Upper lobe of left lung (tissue), 6 donors: Measurements from ENCODE around the gene NECAP2. TPM values are rescaled to one million over a fixed set of nuclear protein-coding genes. Genes with fewer than 3 reads are reported as not detected.
"Not testable (repeated sequence)": the region's sequence is repeated elsewhere in the genome, so short reads cannot be mapped to it uniquely, and the experiment has no call there.

Source experiments
- ATAC-seq, 2 donors: fragments of 200-7000 bp; cut with Tn5 transposase; one replicate each; pipeline ENCODE4 v1.9.1; 2022; ENCODE audit warnings: mild to moderate bottlenecking in 2 of 2, moderate library complexity in 2 of 2; ENCODE audit not compliant: low FRiP score in 2 of 2
- DNase-seq, 2 donors: peaks; one replicate each; pipeline ENCODE4 v3.0.0-alpha.2; 2019 to 2020
- H3K27ac ChIP-seq, 4 donors: fragments of 200-600 bp; sonication (generic); one replicate each; pipeline ENCODE4 v1.5.1; 2016 to 2019
- H3K27me3 ChIP-seq, 4 donors: fragments of 200-600 bp; sonication (generic); one replicate each; pipeline ENCODE4 v1.5.1; 2017 to 2019
- H3K36me3 ChIP-seq, 4 donors: fragments of 200-600 bp; sonication (generic); one replicate each; pipeline ENCODE4 v1.5.1; 2016 to 2019
- H3K4me1 ChIP-seq, 4 donors: fragments of 200-600 bp; sonication (generic); one replicate each; pipeline ENCODE4 v1.5.1; 2018 to 2019
- H3K4me3 ChIP-seq, 4 donors: fragments of 200-600 bp; sonication (generic); one replicate each; pipeline ENCODE4 v1.5.1; 2017 to 2019; ENCODE audit warnings: mild to moderate bottlenecking in 2 of 4, moderate library complexity in 1 of 4
- H3K9me3 ChIP-seq, 4 donors: fragments of 200-600 bp; sonication (generic); one replicate each; pipeline ENCODE4 v1.5.1; 2018 to 2019
- CTCF ChIP-seq, 6 experiments: fragments of 450-650 bp in 4 of 6; fragments of 200-600 bp in 2 of 6; sonication (generic) in 2 of 6; IDR thresholded peaks; one replicate each; pipeline ENCODE4 v1.5.1; 2016 to 2019; ENCODE audit warnings: antibody characterized with exemption in 6 of 6
- EP300 ChIP-seq, 4 donors: sonication (generic); formaldehyde crosslinking; IDR thresholded peaks; one replicate each; pipeline ENCODE4 v1.5.1; 2017; ENCODE audit warnings: antibody characterized with exemption in 4 of 4, control low read depth in 2 of 4
- POLR2A ChIP-seq, 4 donors: fragments of 450-650 bp; IDR thresholded peaks; one replicate each; pipeline ENCODE4 v1.5.1; 2016 to 2017; ENCODE audit warnings: antibody characterized with exemption in 4 of 4, mild to moderate bottlenecking in 2 of 4
- POLR2AphosphoS5 ChIP-seq, 2 donors: sonication (generic); formaldehyde crosslinking; IDR thresholded peaks; one replicate each; pipeline ENCODE4 v1.5.1; 2017; ENCODE audit warnings: antibody characterized with exemption in 2 of 2
- WGBS, 2 donors: methylation state at CpG; one replicate each; pipeline ENCODE4 v1.1.5; 2017 to 2018; 5-methylcytosine and 5-hydroxymethylcytosine counted together
- total RNA-seq, 6 donors: library from RNA; depleted of rRNA in 4 of 6; stranded (reverse); fragments of >200 nt in 4 of 6; gene quantifications; one replicate each; pipeline versions ENCODE4 v1.1.0 to v1.2.1, GENCODE V29; 2016 to 2021
- donor health status: DM: no; HTN: no; CAD: no; lungs with moderate emphysema.
- donor health status: DM: no; HTN: yes; CAD: no; lungs with severe emphysema.

Gene NECAP2
- total RNA-seq, 6 donors from 2014 or later = 61.9 to 96.4 (median 87.1) TPM

DNA sequence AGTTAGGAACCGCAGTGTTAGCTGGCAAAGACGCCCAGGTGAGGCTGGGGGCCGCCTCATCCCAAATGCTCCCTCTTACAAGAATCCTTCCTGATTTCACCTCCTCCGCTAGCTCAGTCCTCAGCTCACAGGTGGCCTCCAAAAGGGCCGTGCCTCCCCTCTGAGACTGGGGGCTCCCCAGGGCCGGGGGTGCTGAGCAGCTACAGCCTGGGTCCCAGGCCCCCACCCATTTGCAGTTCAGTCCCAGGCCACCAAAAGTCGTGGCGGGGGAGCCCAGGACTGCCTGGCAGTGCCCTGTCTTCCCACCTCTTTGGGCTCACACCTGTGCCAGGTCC, 43.9 kb downstream of the NECAP2 start:
- Histone ChIP-seq H3K4me3 (no peak overlapping the region), H3K9me3 (no peaks in the 10 kb centered on the region), H3K4me1 (no peaks in the 10 kb centered on the region), H3K27ac (no peak overlapping the region), H3K36me3 (peaks cover 8 to 78% (median 31%) of the 10 kb centered on the region in 4 donors), H3K27me3 (no peaks in the 10 kb centered on the region)
- DNase-seq (no peak), ATAC-seq (no peak)
- TF ChIP-seq CTCF (IDR thresholded peaks at IDR 0.05) = no peak
- no peak for TF ChIP-seq POLR2A (IDR thresholded peaks at IDR 0.05)
- no peak for TF ChIP-seq POLR2AphosphoS5 (IDR thresholded peaks at IDR 0.05)
- TF ChIP-seq EP300 (IDR thresholded peaks at IDR 0.05) = no peak
- 93 to 94% methylated on average over 7 to 8 of the region's 8 CpGs for WGBS, 2 donors

DNA sequence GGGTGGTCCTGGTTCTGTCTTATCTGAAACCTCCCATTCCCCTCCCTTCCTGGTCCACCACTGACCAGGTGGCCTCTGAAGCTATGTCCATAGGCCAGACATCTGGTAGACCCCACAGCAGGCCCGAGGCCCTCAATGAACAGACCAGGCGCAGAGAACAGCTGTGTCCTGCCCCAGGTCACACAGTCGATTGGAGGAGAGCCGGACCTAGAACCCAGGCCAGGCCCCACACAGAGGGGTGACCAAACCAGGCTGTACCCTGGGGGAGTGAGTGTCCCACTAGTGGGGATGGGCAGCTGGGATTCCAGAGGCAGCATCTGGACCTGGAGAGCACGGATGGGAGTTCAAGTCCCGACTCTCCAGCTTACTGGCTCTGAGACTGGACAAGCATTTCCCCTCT, 44.4 kb downstream of the NECAP2 start:
- Histone ChIP-seq H3K9me3 (no peaks in the 10 kb centered on the region), H3K36me3 (peaks cover 8 to 81% (median 33%) of the 10 kb centered on the region in 4 donors), H3K4me1 (no peaks in the 10 kb centered on the region), H3K27ac (no peak overlapping the region), H3K4me3 (no peak overlapping the region), H3K27me3 (no peaks in the 10 kb centered on the region)
- no peak for TF ChIP-seq EP300 (IDR thresholded peaks at IDR 0.05)
- no peak for TF ChIP-seq CTCF (IDR thresholded peaks at IDR 0.05)
- no peak for DNase-seq
- 82 to 98% methylated on average over 2 to 6 of the region's 6 CpGs for WGBS, 2 donors
- no peak for ATAC-seq

DNA sequence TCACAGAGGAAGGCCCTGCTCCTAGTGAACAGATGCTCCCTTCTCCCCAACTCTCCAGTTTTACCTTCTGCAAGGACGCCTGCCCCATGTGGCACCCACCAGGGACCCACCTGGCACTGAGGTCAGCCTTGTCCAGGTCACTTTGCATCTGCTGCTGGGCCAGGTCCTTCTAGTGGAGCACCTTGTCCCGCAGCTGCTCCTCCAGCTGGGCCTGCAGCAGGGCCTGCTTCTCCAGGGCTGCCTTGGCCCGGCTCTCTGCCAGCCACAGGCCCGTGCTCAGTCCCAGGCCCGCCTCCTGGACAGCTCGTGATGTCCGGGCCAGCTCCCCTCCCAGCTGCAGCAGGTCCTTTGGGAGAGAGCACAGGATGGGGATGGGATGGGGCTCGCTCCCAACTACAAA, 45.8 kb downstream of the NECAP2 start:
- not testable (repeated sequence) for H3K27me3 ChIP-seq, H3K4me3 ChIP-seq, H3K9me3 ChIP-seq, H3K4me1 ChIP-seq, ATAC-seq, H3K27ac ChIP-seq
- WGBS, 2 donors = 92 to 95% methylated on average over 5 to 8 of the region's 8 CpGs
- peak in 1 of 2 donors; percentile 61 for DNase-seq
- H3K36me3 ChIP-seq = peaks cover 8 to 76% (median 38%) of the 10 kb centered on the region in 4 donors

DNA sequence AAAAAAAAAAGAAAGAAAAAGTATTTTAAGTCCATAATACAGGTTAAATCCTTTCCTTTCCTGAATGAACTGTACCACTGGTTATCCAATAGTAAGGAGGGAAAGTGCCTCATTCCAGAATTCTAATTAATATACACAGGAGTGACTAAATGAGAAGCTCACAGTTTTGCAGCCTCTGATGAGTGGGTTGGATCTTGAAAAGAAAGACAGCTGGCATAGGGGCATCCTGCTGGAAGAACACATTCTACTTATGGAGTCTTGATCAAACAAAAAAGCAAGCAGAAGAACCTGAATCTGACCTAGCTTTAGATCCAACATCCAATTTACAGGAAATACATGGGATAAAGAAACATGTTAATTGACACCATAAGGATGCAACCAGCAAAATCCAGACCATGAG, 46.5 kb downstream of the NECAP2 start:
- not testable (repeated sequence) for H3K9me3 ChIP-seq, ATAC-seq, DNase-seq, H3K27me3 ChIP-seq, H3K4me3 ChIP-seq, H3K27ac ChIP-seq, H3K4me1 ChIP-seq
- H3K36me3 ChIP-seq = peaks cover 8 to 69% (median 36%) of the 10 kb centered on the region in 4 donors

GRCh38 chr1:16489195-16489880, 48.8 kb downstream of the NECAP2 start:
- WGBS, 2 donors = 88 to 98% methylated on average over 4 to 9 of the region's 9 CpGs
- not testable (repeated sequence) for H3K27ac ChIP-seq, H3K9me3 ChIP-seq, H3K4me1 ChIP-seq, H3K4me3 ChIP-seq, DNase-seq, H3K27me3 ChIP-seq, ATAC-seq
- peaks cover 8 to 48% (median 27%) of the 10 kb centered on the region in 4 donors for H3K36me3 ChIP-seq

- H3K27ac ChIP-seq = no peak overlapping the region
- no peaks in the 10 kb centered on the region for H3K4me1 ChIP-seq
- TF ChIP-seq CTCF (IDR thresholded peaks at IDR 0.05) (no peak), POLR2AphosphoS5 (IDR thresholded peaks at IDR 0.05) (no peak), EP300 (IDR thresholded peaks at IDR 0.05) (no peak), POLR2A (IDR thresholded peaks at IDR 0.05) (no peak)
- no peaks in the 10 kb centered on the region for H3K9me3 ChIP-seq
- no peaks in the 10 kb centered on the region for H3K27me3 ChIP-seq
- H3K4me3 ChIP-seq = no peak overlapping the region
- WGBS, 2 donors = 82 to 90% methylated on average over 6 to 9 of the region's 9 CpGs
- no peak for ATAC-seq
- DNase-seq = no peak
- peaks cover 0 to 30% (median 12%) of the 10 kb centered on the region in 4 donors for H3K36me3 ChIP-seq
Observed at GRCh38 chr1:16491056-16491675, 50.6 kb downstream of the NECAP2 start.

DNA sequence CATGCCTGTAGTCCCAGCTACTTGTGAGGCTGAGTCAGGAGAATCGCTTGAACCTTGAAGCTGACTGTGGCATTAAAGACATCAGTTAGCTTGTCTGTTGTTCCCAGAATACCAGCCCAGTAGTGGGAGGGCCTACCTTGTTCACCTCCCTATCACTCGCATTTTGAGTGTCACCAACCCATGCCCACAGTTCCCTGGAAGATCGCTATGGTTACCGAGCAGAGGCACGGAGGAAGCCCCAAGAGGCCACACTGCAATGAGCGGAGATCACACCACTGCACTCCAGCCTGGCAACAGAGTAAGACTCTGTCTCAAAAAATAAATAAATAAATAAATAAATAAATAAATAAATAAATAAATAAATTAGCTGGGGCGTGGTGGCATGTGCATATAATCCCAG, 52.4 kb downstream of the NECAP2 start:
- H3K27ac ChIP-seq, H3K4me1 ChIP-seq, ATAC-seq, DNase-seq, H3K27me3 ChIP-seq, H3K4me3 ChIP-seq, H3K9me3 ChIP-seq: not testable (repeated sequence)
- H3K36me3 ChIP-seq = peaks cover 0 to 21% (median 7%) of the 10 kb centered on the region in 4 donors
- WGBS, 2 donors = 89 to 92% methylated on average over 7 of the region's 7 CpGs

- DNase-seq, ATAC-seq, H3K27me3 ChIP-seq, H3K4me3 ChIP-seq, H3K9me3 ChIP-seq, H3K27ac ChIP-seq: not testable (repeated sequence)
- peaks cover 0 to 21% (median 7%) of the 10 kb centered on the region in 4 donors for H3K36me3 ChIP-seq
- WGBS, 2 donors = 79 to 85% methylated on average over 8 to 9 of the region's 9 CpGs
- H3K4me1 ChIP-seq = peaks cover 3 to 13% (median 6%) of the 10 kb centered on the region in 4 donors
Observed at GRCh38 chr1:16493731-16494130, 53.2 kb downstream of the NECAP2 start.

DNA sequence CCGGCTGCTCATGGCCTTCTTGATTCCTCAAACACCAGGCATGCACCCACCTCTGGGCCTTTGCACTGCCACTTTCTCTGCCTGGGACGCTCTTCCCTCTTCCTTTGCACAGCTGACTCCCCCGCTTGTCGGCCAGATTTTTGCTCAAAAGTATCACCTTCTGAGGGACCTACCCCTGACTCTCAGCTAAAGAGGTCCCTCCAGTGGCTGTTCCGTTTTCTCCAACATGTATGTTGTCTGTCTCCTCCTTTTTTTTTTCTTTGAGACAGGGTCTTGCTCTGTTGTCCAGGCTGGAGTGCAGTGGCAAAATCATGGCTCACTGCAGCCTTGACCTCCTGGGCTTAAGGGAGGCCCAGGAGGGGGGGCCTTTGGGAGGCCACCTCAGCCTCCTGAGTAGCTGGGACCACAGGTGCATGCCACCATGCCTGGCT, 57.0 kb downstream of the NECAP2 start:
- peaks cover 5 to 29% (median 11%) of the 10 kb centered on the region in 4 donors for H3K4me1 ChIP-seq
- not testable (repeated sequence) for H3K4me3 ChIP-seq, H3K36me3 ChIP-seq, DNase-seq, H3K27me3 ChIP-seq, H3K9me3 ChIP-seq, ATAC-seq
- WGBS, 2 donors = 90 to 96% methylated on average over 5 of the region's 5 CpGs
- H3K27ac ChIP-seq = peak overlapping the region in 1 of 4 donors; percentile 66
